ENCODE results near the gene PRAMEF17. TPM values are rescaled to one million over a fixed set of nuclear protein-coding genes. Genes with fewer than 3 reads are reported as not detected.
"Not testable (repeated sequence)": the region's sequence is repeated elsewhere in the genome, so short reads cannot be mapped to it uniquely, and the experiment has no call there.

PRAMEF17 gene
- total and polyA plus RNA-seq, 10 of the 15 experiments (the other 5 are each of a cell fraction or from before 2014, with no cell fraction given): not detected

DNA sequence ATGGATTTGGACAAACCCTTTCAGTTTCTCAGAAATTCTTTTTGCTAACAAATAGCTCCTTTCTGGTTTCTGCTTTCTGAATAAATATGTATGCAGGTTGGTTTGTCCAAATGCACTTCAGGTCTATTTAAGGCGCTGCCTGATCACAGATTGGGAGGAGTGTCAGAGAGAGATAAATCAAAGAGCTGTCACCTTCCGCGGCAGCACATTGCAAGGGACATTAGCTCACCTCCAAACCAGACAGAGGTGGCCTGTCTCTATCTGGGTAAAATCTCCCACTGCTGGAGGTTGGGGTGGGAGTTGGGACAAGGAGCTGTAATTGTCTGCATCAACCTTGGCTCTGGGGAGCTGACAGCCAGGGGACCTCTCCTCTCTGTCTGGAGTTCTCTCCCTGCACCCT is 46.0 kb downstream of the PRAMEF17 start:
- Histone ChIP-seq H2AFZ (ENCODE audit: control insufficient read depth, low read depth, low read length) (no peak overlapping the region), H3K4me3 (no peak overlapping the region), H3K79me2 (ENCODE audit: control insufficient read depth, insufficient read depth, low read length) (no peaks in the 10 kb centered on the region), H3K9ac (ENCODE audit: control insufficient read depth, insufficient read depth, low read length) (no peak overlapping the region), H3K4me2 (ENCODE audit: control insufficient read depth, insufficient read depth) (no peak overlapping the region), H3K36me3 (ENCODE audit: control insufficient read depth in 2 of 2, insufficient read depth in 2 of 2, low read length in 1 of 2) (no peaks in the 10 kb centered on the region), H3K4me1 (ENCODE audit: control insufficient read depth, insufficient read depth, low read length) (no peaks in the 10 kb centered on the region), H3K27me3 (replicated peaks in 1 of 2; ENCODE audit: control insufficient read depth in 2 of 2, insufficient read depth in 2 of 2, low read length in 1 of 2) (no peaks in the 10 kb centered on the region), H3K27ac (ENCODE audit: control insufficient read depth, insufficient read depth) (no peak overlapping the region), H3K9me3 (replicated peaks; ENCODE audit: control insufficient read depth, insufficient read depth, low read length) (no peaks in the 10 kb centered on the region), H4K20me1 (ENCODE audit: control insufficient read depth, insufficient read depth) (no peaks in the 10 kb centered on the region)
- POLR2A ChIA-PET: no interaction called here
- TF ChIP-seq NFYB (IDR thresholded peaks at IDR 0.05; ENCODE audit: insufficient read depth, low read depth, low read length) (no peak), ZNF622 (IDR thresholded peaks at IDR 0.05) (no peak), PAX8 (IDR thresholded peaks at IDR 0.05) (no peak), POLR2AphosphoS5 (IDR thresholded peaks at IDR 0.05; ENCODE audit: low read length) (no peak), ASH2L (IDR thresholded peaks at IDR 0.05; ENCODE audit: borderline replicate concordance, low read depth) (no peak), CHD4 (IDR thresholded peaks at IDR 0.05) (no peak)
- TF ChIP-seq, protein P1, sequence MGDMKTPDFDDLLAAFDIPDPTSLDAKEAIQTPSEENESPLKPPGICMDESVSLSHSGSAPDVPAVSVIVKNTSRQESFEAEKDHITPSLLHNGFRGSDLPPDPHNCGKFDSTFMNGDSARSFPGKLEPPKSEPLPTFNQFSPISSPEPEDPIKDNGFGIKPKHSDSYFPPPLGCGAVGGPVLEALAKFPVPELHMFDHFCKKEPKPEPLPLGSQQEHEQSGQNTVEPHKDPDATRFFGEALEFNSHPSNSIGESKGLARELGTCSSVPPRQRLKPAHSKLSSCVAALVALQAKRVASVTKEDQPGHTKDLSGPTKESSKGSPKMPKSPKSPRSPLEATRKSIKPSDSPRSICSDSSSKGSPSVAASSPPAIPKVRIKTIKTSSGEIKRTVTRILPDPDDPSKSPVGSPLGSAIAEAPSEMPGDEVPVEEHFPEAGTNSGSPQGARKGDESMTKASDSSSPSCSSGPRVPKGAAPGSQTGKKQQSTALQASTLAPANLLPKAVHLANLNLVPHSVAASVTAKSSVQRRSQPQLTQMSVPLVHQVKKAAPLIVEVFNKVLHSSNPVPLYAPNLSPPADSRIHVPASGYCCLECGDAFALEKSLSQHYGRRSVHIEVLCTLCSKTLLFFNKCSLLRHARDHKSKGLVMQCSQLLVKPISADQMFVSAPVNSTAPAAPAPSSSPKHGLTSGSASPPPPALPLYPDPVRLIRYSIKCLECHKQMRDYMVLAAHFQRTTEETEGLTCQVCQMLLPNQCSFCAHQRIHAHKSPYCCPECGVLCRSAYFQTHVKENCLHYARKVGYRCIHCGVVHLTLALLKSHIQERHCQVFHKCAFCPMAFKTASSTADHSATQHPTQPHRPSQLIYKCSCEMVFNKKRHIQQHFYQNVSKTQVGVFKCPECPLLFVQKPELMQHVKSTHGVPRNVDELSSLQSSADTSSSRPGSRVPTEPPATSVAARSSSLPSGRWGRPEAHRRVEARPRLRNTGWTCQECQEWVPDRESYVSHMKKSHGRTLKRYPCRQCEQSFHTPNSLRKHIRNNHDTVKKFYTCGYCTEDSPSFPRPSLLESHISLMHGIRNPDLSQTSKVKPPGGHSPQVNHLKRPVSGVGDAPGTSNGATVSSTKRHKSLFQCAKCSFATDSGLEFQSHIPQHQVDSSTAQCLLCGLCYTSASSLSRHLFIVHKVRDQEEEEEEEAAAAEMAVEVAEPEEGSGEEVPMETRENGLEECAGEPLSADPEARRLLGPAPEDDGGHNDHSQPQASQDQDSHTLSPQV (IDR thresholded peaks at IDR 0.05): no peak
- RAD21 ChIA-PET (ENCODE audit: unreplicated experiment): no interaction called here
- SMC1A ChIA-PET (ENCODE audit: uncharacterized antibody, unreplicated experiment): no interaction called here
- FAIRE-seq (no peak), ATAC-seq (no peak), DNase-seq (ENCODE audit: low read depth, low spot score) (no peak)
- in situ Hi-C loops (cut with MboI) (no loop called here), intact Hi-C loops (cut with micrococcal nuclease; ENCODE audit: unreplicated experiment) (no loop called here)
- whole genome bisulfite sequencing (ENCODE audit: insufficient coverage, insufficient replicate concordance, low lambda C conversion rate, missing lambda C conversion rate): 61% methylated on average over 3 of the region's 3 CpGs
- CTCF ChIA-PET: no interaction called here
- no TSS peak for BruUV-seq (replicated peaks)

DNA sequence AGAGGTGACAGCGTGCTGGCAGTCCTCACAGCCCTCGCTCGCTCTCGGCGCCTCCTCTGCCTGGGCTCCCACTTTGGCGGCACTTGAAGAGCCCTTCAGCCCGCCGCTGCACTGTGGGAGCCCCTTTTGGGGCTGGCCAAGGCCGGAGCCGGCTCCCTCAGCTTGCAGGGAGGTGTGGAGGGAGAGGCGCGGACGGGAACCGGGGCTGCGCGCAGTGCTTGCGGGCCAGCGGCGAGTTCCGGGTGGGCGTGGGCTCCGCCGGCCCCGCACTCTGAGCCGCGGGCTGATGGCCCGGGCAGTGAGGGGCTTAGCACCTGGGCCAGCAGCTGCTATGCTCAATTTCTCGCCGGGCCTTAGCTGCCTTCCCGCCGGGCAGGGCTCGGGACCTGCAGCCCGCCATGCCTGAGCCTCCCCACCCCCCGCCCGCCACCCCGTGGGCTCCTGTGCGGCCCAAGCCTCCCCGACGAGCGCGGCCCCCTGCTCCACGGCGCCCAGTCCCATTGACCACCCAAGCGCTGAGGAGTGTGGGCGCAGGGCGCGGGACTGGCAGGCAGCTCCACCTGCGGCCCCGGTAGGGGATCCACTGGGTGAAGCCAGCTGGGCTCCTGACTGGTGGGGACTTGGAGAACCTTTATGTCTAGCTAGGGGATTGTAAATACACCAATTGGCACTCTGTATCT is 49.8 kb downstream of the PRAMEF17 start:
- H3K4me2 ChIP-seq (ENCODE audit: control insufficient read depth, insufficient read depth); ATAC-seq; in situ Hi-C loops (cut with MboI); H4K20me1 ChIP-seq (ENCODE audit: control insufficient read depth, insufficient read depth); CTCF ChIA-PET; H3K27me3 ChIP-seq (replicated peaks in 1 of 2; ENCODE audit: control insufficient read depth in 2 of 2, insufficient read depth in 2 of 2, low read length in 1 of 2); BruUV-seq (replicated peaks); RAD21 ChIA-PET (ENCODE audit: unreplicated experiment); SMC1A ChIA-PET (ENCODE audit: uncharacterized antibody, unreplicated experiment); DNase-seq (ENCODE audit: low read depth, low spot score); FAIRE-seq; H3K36me3 ChIP-seq (ENCODE audit: control insufficient read depth in 2 of 2, insufficient read depth in 2 of 2, low read length in 1 of 2); H3K9ac ChIP-seq (ENCODE audit: control insufficient read depth, insufficient read depth, low read length); H3K9me3 ChIP-seq (replicated peaks; ENCODE audit: control insufficient read depth, insufficient read depth, low read length); intact Hi-C loops (cut with micrococcal nuclease; ENCODE audit: unreplicated experiment); POLR2A ChIA-PET; H3K27ac ChIP-seq (ENCODE audit: control insufficient read depth, insufficient read depth); H3K79me2 ChIP-seq (ENCODE audit: control insufficient read depth, insufficient read depth, low read length); H2AFZ ChIP-seq (ENCODE audit: control insufficient read depth, low read depth, low read length); H3K4me3 ChIP-seq; H3K4me1 ChIP-seq (ENCODE audit: control insufficient read depth, insufficient read depth, low read length): not testable (repeated sequence)
- WGBS (ENCODE audit: insufficient coverage, insufficient replicate concordance, low lambda C conversion rate, missing lambda C conversion rate): 78% methylated on average over 32 of the region's 49 CpGs
